IPS DF 19.7 (cell line): ENCODE results near the gene MTMR3.

Experiments
- DNase-seq: peaks from one replicate; pipeline ENCODE4 v3.0.0-alpha.2; 2013; ENCODE audit warnings: low read depth, low spot score

The MTMR3 gene

DNA sequence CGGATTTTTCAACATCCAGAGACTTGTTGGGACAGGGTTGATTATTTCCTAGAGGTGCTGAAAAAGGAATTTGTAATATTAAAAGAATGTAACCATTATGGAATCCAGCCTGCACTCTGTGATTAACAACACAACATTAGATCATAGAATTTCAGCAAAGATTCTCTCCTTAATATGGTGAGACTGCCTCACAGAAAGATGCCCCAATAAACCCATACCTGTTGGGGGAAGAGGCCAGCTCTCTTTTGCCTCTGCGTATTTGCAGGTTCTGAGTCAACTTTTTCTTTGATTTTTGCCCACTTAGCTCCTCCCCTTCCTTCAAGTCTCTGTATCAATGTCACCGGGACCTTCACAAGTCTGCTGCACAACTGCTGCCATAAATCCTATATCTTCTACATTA lies 12.4 kb upstream of the MTMR3 start:
- no peak for DNase-seq

- DNase-seq = no peak
These were observed 11.3 kb upstream of the MTMR3 start for GRCh38 chr22:29871684-29872083.

DNA sequence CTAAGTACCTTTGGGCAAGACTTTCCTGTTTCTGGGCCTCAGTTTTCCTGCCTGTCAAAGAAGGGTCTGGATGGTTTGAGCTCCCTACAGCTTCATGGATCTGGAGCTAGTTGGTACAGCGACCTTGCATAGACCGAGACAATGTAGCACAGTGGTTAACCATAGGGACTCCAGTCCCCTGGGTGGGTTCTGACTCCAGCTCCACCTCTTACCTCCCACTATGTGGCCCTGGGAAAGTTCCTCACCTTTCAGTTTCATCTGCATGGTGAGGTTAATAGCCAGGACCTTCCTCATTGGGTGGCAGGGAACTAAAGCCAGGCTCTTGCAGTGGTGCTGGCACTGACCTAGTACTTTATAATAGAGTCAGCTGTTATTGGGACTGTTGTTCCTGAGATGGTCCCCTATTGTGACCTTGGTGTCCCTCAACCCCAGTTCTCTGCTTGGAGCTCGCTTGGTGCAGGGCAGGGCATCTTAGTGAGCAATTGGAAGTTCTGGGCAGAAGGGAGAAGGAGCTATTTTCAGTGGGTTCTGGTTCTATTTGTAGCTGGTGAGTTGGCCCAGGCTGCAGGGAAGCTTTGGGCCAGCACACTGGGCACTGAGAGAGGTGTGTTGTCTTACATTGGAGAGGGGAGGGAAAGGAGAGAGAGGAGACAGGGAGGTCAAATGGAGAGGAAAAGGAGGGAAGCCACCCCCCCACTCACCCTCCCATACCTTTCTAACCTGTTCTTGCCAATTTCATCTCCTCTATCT lies 10.7 kb upstream of the MTMR3 start:
- DNase-seq = peak; percentile 28

DNA sequence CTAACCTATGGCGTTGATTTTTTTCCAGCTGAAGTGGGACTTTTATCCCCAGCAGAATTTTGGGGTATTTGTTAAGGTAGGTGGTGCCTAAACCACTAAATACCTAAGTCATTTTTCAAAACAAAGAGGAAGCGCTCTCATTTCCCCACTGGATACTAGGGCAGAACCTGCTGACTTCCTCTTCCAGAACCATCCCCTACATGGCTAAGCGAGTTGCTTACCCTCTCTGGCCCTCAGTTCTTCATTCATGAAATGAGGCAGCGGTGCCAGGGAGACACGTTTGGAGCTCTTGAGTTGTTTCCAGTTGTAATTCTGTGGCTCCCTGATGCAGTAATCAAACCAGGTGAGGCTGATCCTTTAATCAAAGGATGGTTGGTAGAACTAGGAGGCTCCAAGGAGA lies 10.0 kb upstream of the MTMR3 start:
- no peak for DNase-seq

- DNase-seq = no peak
These were observed 9.0 kb upstream of the MTMR3 start for GRCh38 chr22:29873943-29874342.

GRCh38 chr22:29877620-29878019 lies 5.4 kb upstream of the MTMR3 start:
- no peak for DNase-seq

DNA sequence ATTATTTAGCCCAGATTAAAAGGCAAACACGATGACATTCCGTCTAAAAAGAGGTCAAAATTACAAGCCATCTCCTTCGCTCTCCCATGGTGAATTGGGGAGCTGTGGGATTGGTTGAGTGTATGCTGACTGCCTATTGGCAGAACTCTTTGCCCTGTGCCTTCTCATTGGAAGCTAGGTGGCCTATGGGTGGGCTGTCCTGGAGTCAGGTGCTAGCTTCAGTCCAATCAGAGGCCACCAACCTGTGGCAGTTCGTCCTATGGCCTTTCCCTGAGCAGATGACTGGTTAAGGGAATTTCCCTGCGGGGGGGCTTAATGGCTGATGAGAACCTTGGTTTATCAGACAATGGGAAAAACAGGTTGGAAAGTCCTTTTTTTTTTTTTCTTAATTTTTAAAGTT lies 3.2 kb upstream of the MTMR3 start:
- no peak for DNase-seq

- no peak for DNase-seq
These were observed 294 bp upstream of the MTMR3 start for GRCh38 chr22:29882716-29883044.

DNA sequence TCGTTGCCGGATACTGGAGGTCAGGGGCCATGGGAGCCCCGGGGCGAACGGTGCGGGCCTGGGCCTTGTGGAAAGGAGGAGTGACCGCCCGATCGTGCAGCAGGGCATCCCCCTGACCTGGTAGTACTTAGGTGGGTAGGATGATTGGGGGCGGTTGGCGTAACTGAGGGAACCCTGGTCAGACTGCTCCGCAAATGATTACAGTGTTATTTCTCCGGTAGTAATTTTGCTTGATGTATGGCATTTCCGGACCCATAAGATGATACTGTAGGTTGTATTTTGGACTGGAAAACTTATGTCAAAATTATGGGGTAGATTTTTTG lies 762 bp downstream of the MTMR3 start:
- no peak for DNase-seq

- no peak for DNase-seq
These were observed 2.6 kb downstream of the MTMR3 start for GRCh38 chr22:29885610-29886009.

DNA sequence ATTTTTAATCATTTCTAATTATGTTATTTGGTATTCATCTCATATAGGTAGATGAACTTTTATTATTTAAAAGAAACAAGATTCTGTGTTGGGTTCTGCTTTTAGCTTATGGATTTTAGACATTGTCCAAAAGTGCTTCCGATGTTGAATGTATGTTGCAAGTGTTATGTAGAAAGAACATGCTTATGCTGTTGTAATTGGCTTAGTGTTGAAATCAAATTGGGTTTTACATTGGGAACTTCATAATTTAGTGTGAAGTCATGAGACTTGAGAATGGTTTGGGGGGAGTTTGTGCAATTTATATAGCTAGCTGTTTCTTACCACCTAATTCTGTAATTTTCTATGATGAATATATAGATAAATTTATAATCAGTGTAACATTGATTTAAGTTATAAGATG lies 3.6 kb downstream of the MTMR3 start:
- DNase-seq = no peak

GRCh38 chr22:29887358-29887757 lies 4.4 kb downstream of the MTMR3 start:
- DNase-seq = no peak

- DNase-seq = no peak
These were observed 7.8 kb downstream of the MTMR3 start for GRCh38 chr22:29890760-29891159.

GRCh38 chr22:29892315-29893156 lies 9.6 kb downstream of the MTMR3 start:
- no peak for DNase-seq

- DNase-seq = no peak
These were observed 18.4 kb downstream of the MTMR3 start for GRCh38 chr22:29901354-29901753.

DNA sequence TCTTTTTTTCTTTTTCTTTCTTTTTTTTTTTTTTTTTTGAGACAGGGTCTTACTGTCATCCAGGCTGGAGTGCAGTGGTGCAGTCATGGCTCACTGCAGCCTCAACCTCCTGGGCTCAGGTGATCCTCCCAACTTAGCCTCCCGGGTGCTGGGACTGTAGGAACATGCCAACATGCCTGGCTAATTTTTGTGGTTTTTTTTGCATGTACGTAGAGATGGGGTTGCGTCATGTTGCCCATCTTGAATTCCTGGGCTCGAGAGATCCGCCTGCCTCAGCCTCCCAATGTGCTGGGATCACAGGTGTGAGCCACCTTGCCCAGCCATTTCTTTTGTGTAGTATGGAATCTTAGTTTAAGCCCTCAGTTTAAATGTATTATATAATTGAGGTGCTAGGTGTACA lies 20.4 kb downstream of the MTMR3 start:
- DNase-seq = no peak

- no peak for DNase-seq
These were observed 21.0 kb downstream of the MTMR3 start for GRCh38 chr22:29904020-29904419.

DNA sequence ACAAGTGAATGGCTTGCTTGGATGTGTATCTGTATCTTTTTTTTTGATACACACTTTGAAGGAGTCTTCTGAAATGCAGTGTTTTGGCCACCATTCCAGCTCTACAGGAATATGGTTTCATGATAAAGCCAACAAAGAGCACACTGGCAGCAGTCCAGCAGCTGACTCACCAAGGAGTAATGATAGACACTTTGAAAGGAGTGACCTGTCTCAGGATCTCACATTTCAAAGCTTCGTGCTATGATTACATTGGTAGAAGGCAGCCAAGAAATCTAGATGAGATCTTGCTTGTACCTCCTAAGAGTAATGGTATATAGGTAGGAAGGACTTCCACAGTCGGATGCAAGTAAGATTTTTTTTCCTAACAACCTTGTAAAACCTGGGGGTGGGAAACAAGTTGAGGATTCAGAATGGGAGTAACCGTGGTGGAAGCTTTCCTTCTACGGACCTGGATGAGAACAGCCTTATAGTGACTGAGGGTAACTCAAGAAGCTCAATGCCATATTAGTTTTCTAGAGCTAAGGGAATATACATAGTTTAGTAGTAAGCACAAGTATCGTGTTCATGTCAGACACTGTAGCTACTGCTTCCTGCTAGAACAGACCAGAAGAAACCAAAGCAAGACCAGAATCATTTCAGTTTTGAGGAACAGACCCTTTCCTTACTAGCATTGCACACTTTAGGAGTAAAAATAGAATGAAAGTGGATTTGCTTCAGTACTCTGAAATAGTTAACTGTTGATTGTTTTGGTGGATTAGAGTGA lies 25.0 kb downstream of the MTMR3 start:
- no peak for DNase-seq

DNA sequence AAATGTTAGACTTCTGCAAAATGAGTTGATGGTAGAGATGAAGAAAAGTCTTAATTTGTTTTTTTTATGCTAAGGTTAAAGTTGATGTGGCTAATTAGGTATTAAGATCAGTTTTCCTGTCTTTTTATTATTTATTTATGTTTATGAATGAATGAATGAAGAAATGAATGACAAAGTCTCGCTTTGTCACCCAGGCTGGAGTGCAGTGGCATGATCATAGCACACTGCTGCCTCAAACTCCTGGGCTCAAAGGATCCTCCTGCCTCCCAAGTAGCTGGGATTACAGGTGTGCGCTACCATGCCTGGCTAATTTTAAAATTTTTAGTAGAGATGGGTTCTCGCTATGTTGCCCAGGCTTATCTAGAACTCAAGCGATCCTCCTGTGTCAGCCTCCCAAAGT lies 29.2 kb downstream of the MTMR3 start:
- DNase-seq = no peak

DNA sequence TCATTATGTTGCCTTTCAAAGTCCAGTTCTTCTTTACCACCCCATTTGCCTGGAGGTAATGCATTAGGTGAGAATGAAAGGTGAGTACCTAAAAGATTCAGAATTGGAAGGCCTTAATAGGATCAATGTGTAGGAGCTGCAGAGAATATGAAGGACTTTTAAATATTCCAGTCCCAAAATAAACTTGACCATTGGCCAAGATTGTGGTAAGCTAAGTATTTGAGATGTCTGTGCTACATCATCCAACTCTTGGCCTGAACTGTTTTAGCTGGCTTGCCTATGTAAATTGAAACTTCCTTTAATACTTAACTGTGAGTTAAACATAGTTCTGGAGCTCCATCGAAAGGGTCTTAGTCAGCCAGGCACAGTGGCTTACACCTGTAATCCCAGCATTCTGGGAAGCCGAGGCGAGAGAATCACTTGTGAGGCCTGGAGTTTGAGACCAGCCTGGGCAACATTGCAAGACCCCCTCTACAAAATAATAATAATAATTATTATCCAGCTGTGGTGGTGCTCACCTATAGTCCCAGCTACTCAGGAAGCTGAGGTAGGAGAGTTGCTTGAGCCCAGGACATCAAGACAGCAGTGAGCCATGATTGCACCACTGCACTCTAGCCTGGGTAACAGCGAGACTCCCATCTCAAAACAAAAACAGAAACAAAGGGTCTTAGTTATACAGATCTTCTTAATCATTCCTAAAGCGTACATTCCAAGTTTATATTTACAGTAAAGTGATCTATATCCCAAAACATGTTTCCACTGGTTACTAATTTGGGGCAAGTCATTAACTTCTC lies 29.8 kb downstream of the MTMR3 start:
- no peak for DNase-seq

DNA sequence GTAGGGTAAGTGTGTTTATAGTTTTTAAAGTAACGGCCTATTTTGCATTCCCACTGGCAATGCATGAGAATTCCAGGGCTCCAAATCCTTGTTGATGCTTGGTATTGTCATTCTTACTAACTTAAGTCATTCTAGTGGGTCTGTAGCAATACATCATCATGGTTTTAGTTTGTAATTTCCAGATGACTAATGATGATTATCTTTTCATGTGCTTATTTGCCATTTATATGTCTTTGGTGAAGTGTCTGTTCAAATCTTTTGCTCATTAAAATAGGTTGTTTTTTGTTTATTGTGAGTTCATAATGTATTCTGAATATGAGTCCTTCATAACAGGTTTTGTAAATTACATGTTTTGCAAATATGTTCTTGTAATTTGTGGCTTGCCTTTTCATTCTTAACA lies 31.2 kb downstream of the MTMR3 start:
- DNase-seq = no peak

DNA sequence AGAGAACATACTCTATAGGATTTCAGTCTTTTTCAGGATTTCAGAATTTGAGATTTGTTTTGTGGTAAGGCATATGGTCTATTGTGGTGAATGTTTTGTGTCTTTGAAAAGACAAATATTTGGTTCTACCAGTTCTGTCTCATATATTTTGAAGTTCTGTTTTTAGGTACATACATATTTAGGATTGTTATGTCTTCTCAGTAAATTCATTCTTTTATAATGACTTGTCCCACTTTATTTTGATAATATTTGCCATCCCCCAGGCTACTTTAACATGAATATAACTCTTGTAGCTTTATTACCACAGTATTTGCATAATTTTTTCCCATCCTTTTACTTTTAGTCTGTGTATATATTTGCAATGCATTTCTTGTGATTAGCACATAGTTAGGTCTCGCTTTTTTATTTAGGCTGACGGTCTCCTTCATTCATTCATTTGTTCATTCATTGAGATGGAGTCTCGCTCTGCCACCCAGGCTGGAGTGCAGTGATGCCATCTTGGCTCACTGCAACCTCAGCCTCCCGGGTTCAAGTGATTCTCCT lies 32.1 kb downstream of the MTMR3 start:
- no peak for DNase-seq
